ENCODE measurements around the gene MAP2K3. TPM values are rescaled to one million over a fixed set of nuclear protein-coding genes. Genes with fewer than 3 reads are reported as not detected.
A peak's percentile ranks its signal among the peaks of the same experiment; 100 is the strongest.

MAP2K3 gene
- total RNA-seq, 3 donors from 2014 or later, result 46.0 to 75.5 (median 67.1) TPM

GRCh38 chr17:21297597-21297996, 13.1 kb downstream of the MAP2K3 start:
- no peak for TF ChIP-seq CTCF (IDR thresholded peaks at IDR 0.05)
- ATAC-seq (no peak), DNase-seq (no peak)
- H3K9me3 ChIP-seq, result peaks cover 8% of the 10 kb centered on the region
- no peaks in the 10 kb centered on the region for H3K4me1 ChIP-seq (ENCODE audit: low read depth)
- intact Hi-C loops (cut with DNase I, micrococcal nuclease), result no loop called here
- H3K36me3 ChIP-seq (ENCODE audit: low read depth), result no peaks in the 10 kb centered on the region
- H3K4me3 ChIP-seq, result no peak overlapping the region

DNA sequence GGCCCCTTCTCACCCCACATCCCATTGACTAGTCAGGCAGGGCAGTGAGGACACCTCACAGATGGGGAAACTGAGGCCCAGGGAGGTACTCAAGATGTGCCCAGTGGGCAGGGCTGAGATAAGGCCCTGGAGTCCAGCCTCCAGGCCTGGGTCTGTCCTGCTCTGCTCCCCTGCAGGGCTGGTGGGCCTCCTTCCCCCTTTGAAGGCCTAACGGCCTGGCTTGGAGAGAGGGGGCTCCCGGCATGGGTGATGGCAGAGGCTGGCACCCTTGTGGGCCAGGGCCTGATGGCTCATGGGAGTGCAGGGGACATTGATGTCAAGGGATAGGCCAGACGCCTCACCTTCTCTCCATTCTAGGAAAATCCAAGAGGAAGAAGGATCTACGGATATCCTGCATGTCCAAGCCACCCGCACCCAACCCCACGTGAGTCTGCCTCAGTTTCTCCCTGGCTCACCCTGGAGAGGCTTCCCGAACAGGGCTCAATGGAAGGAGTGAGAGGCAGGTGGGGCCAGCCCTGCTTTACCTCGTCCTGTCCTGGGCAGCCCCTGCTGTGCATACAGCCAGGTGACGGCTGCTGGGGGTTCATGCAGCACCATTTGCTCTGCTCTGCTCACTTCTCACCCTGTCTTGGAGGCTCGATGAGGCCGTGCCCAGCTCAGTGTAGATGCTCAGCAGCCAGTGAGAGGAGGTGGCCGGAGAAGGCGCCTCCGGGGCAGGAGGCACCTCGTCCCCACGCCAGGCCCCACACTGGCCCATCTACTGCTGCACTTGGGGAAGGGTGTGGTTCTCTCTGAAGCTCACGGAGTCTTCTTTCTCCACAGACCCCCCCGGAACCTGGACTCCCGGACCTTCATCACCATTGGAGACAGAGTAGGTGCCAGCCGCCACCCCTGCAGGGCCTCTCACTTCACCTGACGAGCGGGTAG, 13.8 kb downstream of the MAP2K3 start:
- Histone ChIP-seq H3K9me3 (peaks cover 4% of the 10 kb centered on the region), H3K4me3 (no peak overlapping the region), H3K36me3 (ENCODE audit: low read depth) (peaks cover under 1% of the 10 kb centered on the region), H3K4me1 (ENCODE audit: low read depth) (no peaks in the 10 kb centered on the region)
- TF ChIP-seq CTCF (IDR thresholded peaks at IDR 0.05), result no peak
- DNase-seq, result no peak
- intact Hi-C loops (cut with DNase I, micrococcal nuclease), result no loop called here
- no peak for ATAC-seq

GRCh38 chr17:21298983-21299519, 14.5 kb downstream of the MAP2K3 start:
- Histone ChIP-seq H3K4me1 (ENCODE audit: low read depth) (no peaks in the 10 kb centered on the region), H3K4me3 (no peak overlapping the region), H3K9me3 (peaks cover 5% of the 10 kb centered on the region), H3K36me3 (ENCODE audit: low read depth) (peaks cover 8% of the 10 kb centered on the region)
- ATAC-seq (no peak), DNase-seq (peak in 1 of 3 donors; percentile 32)
- intact Hi-C loops (cut with DNase I, micrococcal nuclease), result no loop called here
- no peak for TF ChIP-seq CTCF (IDR thresholded peaks at IDR 0.05)

DNA sequence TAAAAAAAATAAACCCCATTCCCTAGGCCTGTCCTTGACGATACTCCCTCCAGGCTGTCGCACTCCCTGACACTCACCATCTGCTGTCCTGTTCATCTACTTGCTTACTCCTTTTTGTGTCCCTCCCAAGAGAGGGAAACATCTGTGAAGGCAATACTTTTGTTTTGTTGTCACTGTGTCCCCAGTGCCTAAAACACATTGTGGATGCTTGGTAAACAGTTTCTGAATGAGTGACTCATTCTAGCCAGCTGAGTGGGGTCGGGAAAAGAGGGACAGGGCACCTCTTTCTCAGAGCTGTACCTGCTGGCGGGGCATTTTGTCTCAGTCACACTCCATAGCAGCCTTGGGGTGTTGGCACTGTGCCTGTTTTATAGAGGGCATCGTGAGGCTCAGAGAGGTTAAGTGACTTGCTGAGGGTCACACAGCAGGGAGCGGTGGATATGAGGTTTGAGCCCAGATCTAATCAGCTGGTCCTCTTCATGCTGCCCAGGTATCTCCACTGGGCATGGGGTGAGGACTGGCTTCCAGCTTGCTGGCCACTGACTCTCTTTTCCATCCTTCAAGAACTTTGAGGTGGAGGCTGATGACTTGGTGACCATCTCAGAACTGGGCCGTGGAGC, 15.6 kb downstream of the MAP2K3 start:
- intact Hi-C loops (cut with DNase I, micrococcal nuclease), result no loop called here
- Histone ChIP-seq H3K36me3 (ENCODE audit: low read depth) (peaks cover 10% of the 10 kb centered on the region), H3K4me3 (no peak overlapping the region), H3K9me3 (peaks cover 7% of the 10 kb centered on the region), H3K4me1 (ENCODE audit: low read depth) (no peaks in the 10 kb centered on the region)
- ATAC-seq (no peak), DNase-seq (peak in 1 of 3 donors; percentile 16)
- no peak for TF ChIP-seq CTCF (IDR thresholded peaks at IDR 0.05)

DNA sequence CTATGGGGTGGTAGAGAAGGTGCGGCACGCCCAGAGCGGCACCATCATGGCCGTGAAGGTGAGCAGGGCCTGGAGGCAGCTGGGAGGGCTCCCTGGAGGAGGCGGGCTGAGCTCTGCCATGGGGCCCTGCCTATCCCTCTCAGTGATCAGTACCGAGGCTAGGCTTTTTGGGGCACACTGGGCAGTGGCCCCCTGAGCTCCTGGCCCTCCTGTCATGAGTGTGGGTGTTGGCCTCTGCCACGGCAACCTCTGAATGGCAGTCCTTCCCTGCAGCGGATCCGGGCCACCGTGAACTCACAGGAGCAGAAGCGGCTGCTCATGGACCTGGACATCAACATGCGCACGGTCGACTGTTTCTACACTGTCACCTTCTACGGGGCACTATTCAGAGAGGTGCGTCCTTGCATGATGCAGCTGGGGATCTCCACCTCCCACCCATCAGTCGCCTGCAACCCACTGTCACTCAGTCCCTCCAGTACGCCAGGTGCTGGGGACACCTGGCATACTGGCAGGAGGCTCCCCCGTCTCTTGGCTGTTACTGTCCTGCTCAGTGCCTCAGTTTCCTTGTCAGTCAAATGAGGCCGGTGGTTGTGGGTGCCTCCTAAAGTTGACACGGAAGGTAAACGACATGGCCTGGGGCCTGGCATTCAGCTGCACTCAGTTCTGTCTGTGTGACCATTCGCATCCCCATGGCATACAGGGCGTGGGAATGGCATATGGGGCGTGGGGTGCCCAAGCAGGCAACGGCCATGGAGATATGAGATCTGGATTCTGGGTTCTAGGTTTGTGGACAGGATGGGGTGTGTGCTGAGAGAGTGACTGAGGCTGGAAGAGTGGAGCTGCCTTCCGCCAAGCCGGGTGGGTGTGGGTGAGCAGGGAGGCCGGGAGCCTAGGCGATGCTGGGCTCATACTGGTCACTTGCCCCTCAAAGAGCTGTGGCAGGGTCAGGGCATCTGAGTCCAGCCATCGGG, 16.4 kb downstream of the MAP2K3 start:
- Histone ChIP-seq H3K36me3 (ENCODE audit: low read depth) (peaks cover 10% of the 10 kb centered on the region), H3K4me3 (no peak overlapping the region), H3K9me3 (peaks cover 3% of the 10 kb centered on the region), H3K4me1 (ENCODE audit: low read depth) (no peaks in the 10 kb centered on the region)
- intact Hi-C loops (cut with DNase I, micrococcal nuclease), result no loop called here
- no peak for ATAC-seq
- DNase-seq, result peak in 1 of 3 donors; percentile 42
- TF ChIP-seq CTCF (IDR thresholded peaks at IDR 0.05), result no peak

All from mucosa of descending colon (tissue), 3 donors.